ENCODE results near the gene POLR2C. TPM values are rescaled to one million over a fixed set of nuclear protein-coding genes. Genes with fewer than 3 reads are reported as not detected.

POLR2C gene
- total RNA-seq, 1 donor from 2014 or later = 58.0 TPM

GRCh38 chr16:57514791-57515600 lies 52.5 kb downstream of the POLR2C start:
- Mint-ChIP-seq H3K27me3 (ENCODE audit: low read depth, unreplicated experiment) (peaks cover 5% of the 10 kb centered on the region), H3K9me3 (ENCODE audit: unreplicated experiment) (no peaks in the 10 kb centered on the region), H3K36me3 (ENCODE audit: low read depth, unreplicated experiment) (peaks cover 15% of the 10 kb centered on the region), H3K4me1 (ENCODE audit: low read depth, unreplicated experiment) (peaks cover 2% of the 10 kb centered on the region), H3K4me3 (ENCODE audit: unreplicated experiment) (no peak overlapping the region), H3K27ac (ENCODE audit: unreplicated experiment) (no peak overlapping the region)
- TF ChIP-seq EZH2 (IDR thresholded peaks at IDR 0.05; ENCODE audit: insufficient read depth, low read length) = no peak
- TF ChIP-seq CTCF (IDR thresholded peaks at IDR 0.05; ENCODE audit: insufficient read depth, low read depth, low read length) = no peak
- Histone ChIP-seq H2AFZ (ENCODE audit: low read depth, low read length) (no peak overlapping the region), H3K9me3 (ENCODE audit: insufficient read depth, low read depth, low read length) (no peaks in the 10 kb centered on the region), H3K27ac (ENCODE audit: low read depth, low read length) (no peak overlapping the region), H3K4me1 (ENCODE audit: insufficient read depth, low read length) (no peaks in the 10 kb centered on the region), H3K79me2 (ENCODE audit: insufficient read depth, low read length) (no peaks in the 10 kb centered on the region), H3K4me3 (ENCODE audit: insufficient read depth, low read depth, low read length) (no peak overlapping the region), H3K27me3 (ENCODE audit: insufficient read depth, low read length) (no peaks in the 10 kb centered on the region), H3K4me2 (ENCODE audit: low read length) (no peak overlapping the region), H4K20me1 (ENCODE audit: insufficient read depth, low read length) (peaks cover 5% of the 10 kb centered on the region), H3K9ac (ENCODE audit: low read length) (no peak overlapping the region), H3K36me3 (ENCODE audit: insufficient read depth, low read length) (no peaks in the 10 kb centered on the region)
- DNase-seq (ENCODE audit: low read depth) (no peak), FAIRE-seq (no peak)

- Histone ChIP-seq H3K36me3 (ENCODE audit: insufficient read depth, low read length) (no peaks in the 10 kb centered on the region), H3K27me3 (ENCODE audit: insufficient read depth, low read length) (no peaks in the 10 kb centered on the region), H3K4me2 (ENCODE audit: low read length) (no peak overlapping the region), H4K20me1 (ENCODE audit: insufficient read depth, low read length) (peaks cover 5% of the 10 kb centered on the region), H2AFZ (ENCODE audit: low read depth, low read length) (no peak overlapping the region), H3K4me1 (ENCODE audit: insufficient read depth, low read length) (no peaks in the 10 kb centered on the region), H3K27ac (ENCODE audit: low read depth, low read length) (no peak overlapping the region), H3K9ac (ENCODE audit: low read length) (no peak overlapping the region), H3K9me3 (ENCODE audit: insufficient read depth, low read depth, low read length) (no peaks in the 10 kb centered on the region), H3K4me3 (ENCODE audit: insufficient read depth, low read depth, low read length) (no peak overlapping the region), H3K79me2 (ENCODE audit: insufficient read depth, low read length) (no peaks in the 10 kb centered on the region)
- no peak overlapping the region for H3K27ac Mint-ChIP-seq (ENCODE audit: unreplicated experiment)
- H3K9me3 Mint-ChIP-seq (ENCODE audit: unreplicated experiment) = no peaks in the 10 kb centered on the region
- H3K4me1 Mint-ChIP-seq (ENCODE audit: low read depth, unreplicated experiment) = peaks cover 2% of the 10 kb centered on the region
- TF ChIP-seq EZH2 (IDR thresholded peaks at IDR 0.05; ENCODE audit: insufficient read depth, low read length) (no peak), CTCF (IDR thresholded peaks at IDR 0.05; ENCODE audit: insufficient read depth, low read depth, low read length) (no peak)
- H3K27me3 Mint-ChIP-seq (ENCODE audit: low read depth, unreplicated experiment) = peaks cover 5% of the 10 kb centered on the region
- DNase-seq (ENCODE audit: low read depth) (no peak), FAIRE-seq (no peak)
- no peak overlapping the region for H3K4me3 Mint-ChIP-seq (ENCODE audit: unreplicated experiment)
- H3K36me3 Mint-ChIP-seq (ENCODE audit: low read depth, unreplicated experiment) = peaks cover 17% of the 10 kb centered on the region
These were observed 53.8 kb downstream of the POLR2C start for GRCh38 chr16:57516176-57516725.

DNA sequence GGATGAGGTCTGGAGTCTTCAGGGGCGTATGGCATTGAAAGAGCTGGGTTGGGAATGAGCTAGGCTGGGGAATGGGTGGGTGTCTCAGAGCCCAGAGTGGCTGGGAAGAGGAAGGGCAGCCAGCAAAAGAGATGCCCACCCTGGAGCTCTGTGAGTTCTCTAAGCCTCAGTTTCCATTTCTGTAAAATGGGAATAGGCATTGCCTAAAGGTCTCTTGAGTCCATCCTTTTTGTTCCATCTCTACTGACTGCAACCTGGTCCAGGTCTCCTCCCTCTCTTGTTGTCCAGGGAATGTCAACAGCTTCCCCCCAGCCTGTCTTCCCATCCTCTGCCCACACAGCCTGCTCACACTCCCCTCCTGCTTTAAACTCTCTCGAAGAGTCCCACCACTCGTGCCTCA lies 54.3 kb downstream of the POLR2C start:
- H3K36me3 Mint-ChIP-seq (ENCODE audit: low read depth, unreplicated experiment) = peaks cover 17% of the 10 kb centered on the region
- H2AFZ ChIP-seq (ENCODE audit: low read depth, low read length) = no peak overlapping the region
- H3K4me1 Mint-ChIP-seq (ENCODE audit: low read depth, unreplicated experiment) = peaks cover 2% of the 10 kb centered on the region
- H3K36me3 ChIP-seq (ENCODE audit: insufficient read depth, low read length) = no peaks in the 10 kb centered on the region
- no peaks in the 10 kb centered on the region for H3K9me3 ChIP-seq (ENCODE audit: insufficient read depth, low read depth, low read length)
- DNase-seq (ENCODE audit: low read depth) (no peak), FAIRE-seq (no peak)
- TF ChIP-seq CTCF (IDR thresholded peaks at IDR 0.05; ENCODE audit: insufficient read depth, low read depth, low read length) = no peak
- TF ChIP-seq EZH2 (IDR thresholded peaks at IDR 0.05; ENCODE audit: insufficient read depth, low read length) = no peak
- H3K4me1 ChIP-seq (ENCODE audit: insufficient read depth, low read length) = no peaks in the 10 kb centered on the region
- no peaks in the 10 kb centered on the region for H3K9me3 Mint-ChIP-seq (ENCODE audit: unreplicated experiment)
- no peak overlapping the region for H3K27ac Mint-ChIP-seq (ENCODE audit: unreplicated experiment)
- H3K27ac ChIP-seq (ENCODE audit: low read depth, low read length) = no peak overlapping the region
- H3K4me3 ChIP-seq (ENCODE audit: insufficient read depth, low read depth, low read length) = no peak overlapping the region
- no peak overlapping the region for H3K9ac ChIP-seq (ENCODE audit: low read length)
- no peak overlapping the region for H3K4me2 ChIP-seq (ENCODE audit: low read length)
- H3K4me3 Mint-ChIP-seq (ENCODE audit: unreplicated experiment) = no peak overlapping the region
- no peaks in the 10 kb centered on the region for H3K27me3 ChIP-seq (ENCODE audit: insufficient read depth, low read length)
- H4K20me1 ChIP-seq (ENCODE audit: insufficient read depth, low read length) = peaks cover 5% of the 10 kb centered on the region
- peaks cover 5% of the 10 kb centered on the region for H3K27me3 Mint-ChIP-seq (ENCODE audit: low read depth, unreplicated experiment)
- no peaks in the 10 kb centered on the region for H3K79me2 ChIP-seq (ENCODE audit: insufficient read depth, low read length)
